GM21367 (cell line): ENCODE measurements around the gene ST14.
"Not testable (repeated sequence)": the region's sequence is repeated elsewhere in the genome, so short reads cannot be mapped to it uniquely, and the experiment has no call there.

Experiments
- ATAC-seq: cut with Tn5 transposase; IDR thresholded peaks from one replicate; pipeline ENCODE4 v1.9.1; 2021; ENCODE audit not compliant: unreplicated experiment

Gene ST14

DNA sequence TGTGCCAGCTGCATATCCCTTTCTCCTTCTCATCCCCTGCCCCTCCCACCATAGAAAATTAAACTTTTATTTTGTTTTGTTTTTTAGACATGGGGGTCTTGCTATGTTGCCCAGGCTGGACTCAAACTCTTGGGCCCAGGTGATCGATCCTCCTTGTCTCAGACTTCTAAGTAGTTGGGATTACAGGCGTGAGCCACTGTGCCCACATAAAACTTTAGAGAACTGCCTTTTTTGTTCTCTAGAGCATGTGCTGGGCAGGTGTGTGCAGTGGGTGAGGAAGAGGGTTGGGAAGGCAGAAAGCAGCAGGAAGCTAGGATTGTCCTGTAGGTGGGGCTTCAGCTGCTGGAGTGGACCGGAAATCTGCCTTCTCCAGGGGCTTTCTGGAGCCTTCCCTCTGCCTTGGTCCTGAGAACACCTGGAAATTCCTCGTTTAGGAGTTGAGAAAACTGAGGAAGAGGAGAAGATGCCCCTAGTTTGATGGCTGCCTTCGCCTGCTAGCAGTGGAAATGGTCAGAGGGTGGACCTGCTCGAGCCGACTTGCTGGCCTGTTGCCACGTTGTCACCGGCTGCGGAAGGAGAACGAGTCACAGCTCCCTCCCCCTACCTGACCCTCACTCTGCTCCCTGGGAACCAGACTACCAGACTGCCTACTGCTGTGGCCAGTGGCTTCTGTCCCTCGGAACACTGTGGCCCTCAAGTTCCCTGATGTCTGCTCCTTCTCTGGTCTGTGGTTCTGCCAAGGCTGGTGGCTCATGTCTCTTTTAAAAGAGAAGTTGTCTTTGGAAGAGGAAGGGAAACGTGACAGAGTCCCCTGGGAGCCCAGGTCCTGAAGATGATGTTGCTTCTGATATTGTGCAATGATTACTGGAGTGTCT, 4.0 kb downstream of the ST14 start:
- no peak for ATAC-seq

GRCh38 chr11:130164221-130164570, 4.6 kb downstream of the ST14 start:
- no peak for ATAC-seq

DNA sequence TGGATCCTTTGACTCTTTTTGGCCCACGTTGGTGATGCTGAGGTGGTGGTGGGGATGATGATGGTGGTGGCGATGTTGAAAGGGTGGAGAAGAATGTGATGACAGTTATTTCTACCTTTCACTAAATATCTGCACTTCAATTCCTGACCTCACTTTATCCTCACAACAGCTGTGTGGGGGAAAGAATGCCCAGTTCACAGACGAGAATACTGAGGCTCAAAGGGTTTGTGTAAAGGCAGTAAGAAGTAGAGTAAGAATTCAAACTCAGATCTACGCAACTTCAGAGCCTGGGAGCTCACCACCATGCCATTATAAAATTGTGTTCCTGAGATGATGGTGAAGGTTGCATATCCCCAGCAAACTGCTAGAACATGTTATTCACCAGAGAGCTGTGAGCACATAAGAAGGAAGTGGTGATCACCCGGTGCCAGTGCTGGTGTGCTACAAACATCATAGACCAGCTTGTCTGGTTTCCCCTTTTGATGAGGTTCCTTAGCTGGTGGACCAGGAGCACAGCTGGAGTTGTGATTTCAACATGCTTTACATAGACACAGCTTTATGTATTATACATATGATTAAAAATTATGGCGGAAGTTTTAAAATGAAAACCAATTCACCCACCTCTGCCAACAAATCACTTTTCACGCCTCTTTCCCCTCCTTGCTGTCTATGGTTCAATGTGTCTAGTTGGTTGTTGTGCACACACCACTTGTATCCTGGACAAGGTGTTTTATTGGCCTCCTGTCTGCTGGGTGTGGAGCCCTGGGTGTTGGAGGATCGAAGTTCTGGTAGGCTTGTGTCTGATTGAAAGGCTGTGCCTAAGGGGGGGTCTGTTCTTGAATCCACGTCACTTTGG, 6.2 kb downstream of the ST14 start:
- no peak for ATAC-seq

DNA sequence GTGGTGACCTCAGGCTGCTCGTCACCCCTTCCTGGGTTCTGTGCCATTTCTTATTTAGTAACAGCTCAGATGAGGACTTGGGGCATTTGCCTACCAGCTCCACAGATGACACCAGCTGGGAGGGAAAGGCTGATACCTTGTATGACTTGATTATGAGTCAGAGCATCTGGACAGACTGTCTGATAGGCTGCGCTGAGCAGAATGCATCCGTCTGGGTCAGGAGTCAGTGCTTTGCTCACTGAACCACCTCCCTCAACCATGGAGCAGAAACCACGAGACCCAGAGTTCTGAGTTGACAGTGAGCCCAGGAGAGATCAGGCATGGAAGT, 6.8 kb downstream of the ST14 start:
- no peak for ATAC-seq

DNA sequence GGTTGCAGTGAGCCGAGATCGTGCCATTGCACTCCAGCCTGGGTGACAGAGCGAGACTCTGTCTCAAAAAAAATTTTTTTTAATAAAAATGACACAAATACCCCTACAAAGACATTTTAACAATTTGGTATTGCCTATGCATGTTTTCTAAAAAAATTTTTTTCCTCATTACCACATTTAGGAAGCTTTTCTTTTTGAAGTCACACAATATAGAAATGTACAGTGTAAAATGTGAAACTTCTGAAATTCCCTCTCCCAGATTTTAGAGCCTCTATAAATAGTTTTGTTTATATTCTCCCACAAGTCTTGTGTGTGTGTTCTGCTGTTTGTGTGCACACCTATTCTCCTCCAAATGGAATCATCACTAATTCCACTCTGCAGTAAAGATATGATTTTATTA, 7.6 kb downstream of the ST14 start:
- ATAC-seq, result no peak

- no peak for ATAC-seq
Observed at GRCh38 chr11:130168105-130168504, 8.5 kb downstream of the ST14 start.

GRCh38 chr11:130170345-130170744, 10.8 kb downstream of the ST14 start:
- no peak for ATAC-seq

DNA sequence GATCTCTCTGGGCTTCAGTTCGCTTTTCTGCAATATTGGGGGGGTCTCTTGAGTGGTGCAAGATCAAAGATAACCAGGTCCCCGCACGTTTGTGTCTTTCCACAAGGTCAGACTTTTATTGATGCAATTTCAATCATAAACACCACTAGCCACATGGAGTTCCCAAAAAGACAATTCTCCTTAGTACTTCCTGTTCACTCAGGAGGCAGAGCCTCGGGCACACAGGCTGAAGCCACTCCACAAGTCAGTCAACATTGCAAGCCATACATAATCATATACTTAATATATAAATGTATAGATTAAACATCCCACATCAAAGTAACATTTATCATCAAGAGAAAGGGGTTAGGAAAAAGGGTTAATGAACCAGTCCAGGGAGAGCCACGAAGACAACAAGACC, 12.0 kb downstream of the ST14 start:
- no peak for ATAC-seq

- ATAC-seq, result not testable (repeated sequence)
Observed at GRCh38 chr11:130172001-130172400, 12.4 kb downstream of the ST14 start.

DNA sequence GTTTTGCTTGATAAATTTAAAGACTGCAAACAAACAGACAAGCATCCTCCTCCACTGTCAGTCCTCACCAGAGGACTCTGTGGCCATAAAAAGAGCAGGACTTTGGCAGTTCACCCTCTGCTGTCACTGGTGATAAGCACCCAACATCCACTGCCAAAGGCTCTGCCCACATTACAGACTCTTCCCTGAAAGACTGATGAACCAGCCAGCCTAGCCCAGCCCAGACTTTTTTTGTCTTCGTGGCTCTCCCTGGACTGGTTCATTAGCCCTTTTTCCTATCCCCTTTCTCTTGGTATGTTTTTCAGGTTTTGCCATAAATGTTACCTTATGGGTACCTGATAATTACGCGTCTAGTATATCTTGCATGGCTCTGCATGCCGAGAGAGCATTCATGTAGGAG, 15.1 kb downstream of the ST14 start:
- no peak for ATAC-seq

DNA sequence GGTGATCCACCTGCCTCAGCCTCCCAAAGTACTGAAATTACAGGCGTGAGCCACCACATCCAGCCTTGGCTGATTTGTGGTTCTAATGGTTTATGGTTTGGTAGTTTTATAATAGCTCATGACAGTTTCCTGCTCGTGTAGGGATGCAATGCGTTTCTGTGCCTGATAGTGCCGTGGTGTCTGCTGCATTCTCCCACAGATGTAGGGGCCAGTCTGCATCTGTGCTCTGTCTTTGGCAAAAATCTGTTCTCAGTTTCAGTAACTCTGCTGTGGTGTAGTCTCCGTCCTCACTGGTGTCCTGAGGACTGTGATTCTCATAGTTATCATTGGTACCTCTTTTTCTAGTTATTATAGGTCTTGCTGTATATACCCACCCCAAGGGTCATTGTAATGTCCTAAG, 16.3 kb downstream of the ST14 start:
- ATAC-seq, result no peak

- ATAC-seq, result no peak
Observed at GRCh38 chr11:130177782-130178181, 18.2 kb downstream of the ST14 start.

GRCh38 chr11:130178441-130179339, 19.1 kb downstream of the ST14 start:
- no peak for ATAC-seq

DNA sequence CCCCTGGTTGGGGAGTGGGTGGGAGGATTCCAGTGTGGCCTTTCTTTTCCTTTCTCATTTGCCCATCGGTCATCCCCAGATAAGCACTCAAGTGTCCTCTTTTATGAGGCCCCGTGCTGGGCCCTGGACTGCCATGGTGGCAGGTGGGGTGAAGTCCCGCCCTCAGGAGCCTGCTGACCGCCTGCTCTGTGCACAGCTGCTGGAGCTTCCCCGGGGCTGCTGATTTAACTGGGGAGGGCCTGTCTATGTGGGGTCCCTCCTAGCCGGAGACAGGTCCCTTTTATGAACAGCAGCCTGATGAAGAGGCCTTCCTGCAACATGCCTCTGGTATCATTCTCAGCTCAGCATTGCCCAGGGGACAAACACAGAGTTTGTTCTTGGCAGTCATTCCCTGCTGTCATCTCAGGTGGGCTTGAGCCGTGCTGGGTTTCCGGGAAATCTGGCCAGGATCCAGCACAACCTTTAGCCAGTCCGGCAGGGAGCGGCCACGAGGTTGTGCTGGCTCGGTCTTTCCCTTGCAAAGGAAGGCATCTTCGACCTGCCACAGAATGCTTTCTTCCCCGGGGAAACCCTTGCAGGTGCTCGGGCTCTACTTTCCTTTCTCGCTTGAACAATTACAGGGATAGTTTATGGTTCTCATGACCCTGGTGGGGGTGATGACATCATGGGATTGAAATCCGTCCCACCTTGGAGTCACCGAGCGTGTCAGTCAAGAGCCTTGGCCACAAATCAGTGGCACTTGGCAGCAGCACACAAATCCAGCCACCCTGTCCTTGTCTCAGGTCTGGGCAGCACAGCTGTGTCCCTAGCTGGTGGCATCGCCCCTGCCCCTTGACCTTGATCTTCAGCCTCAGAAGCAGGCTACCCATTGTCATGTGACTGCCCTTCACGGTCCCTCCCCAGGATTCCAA, 20.1 kb downstream of the ST14 start:
- no peak for ATAC-seq

DNA sequence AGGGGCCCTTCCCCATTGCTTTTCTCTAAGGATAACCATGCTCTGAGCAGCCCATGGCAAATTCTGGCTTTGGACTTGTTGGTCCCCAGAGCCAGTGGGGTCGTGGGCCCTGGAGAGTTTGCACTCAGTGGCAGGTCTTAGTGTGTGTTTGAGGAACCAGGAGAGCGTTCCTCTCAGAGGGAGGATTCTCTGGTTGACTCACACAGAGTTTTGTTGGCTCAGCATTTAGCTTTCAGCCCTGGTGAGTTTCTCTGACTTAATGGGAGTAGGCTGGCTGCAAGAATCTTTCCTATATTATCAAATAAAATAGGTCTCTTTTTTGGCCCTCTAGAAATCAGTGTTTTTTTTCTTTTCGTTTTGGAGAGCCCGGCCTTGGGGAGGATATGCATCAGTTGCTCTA, 20.9 kb downstream of the ST14 start:
- no peak for ATAC-seq

DNA sequence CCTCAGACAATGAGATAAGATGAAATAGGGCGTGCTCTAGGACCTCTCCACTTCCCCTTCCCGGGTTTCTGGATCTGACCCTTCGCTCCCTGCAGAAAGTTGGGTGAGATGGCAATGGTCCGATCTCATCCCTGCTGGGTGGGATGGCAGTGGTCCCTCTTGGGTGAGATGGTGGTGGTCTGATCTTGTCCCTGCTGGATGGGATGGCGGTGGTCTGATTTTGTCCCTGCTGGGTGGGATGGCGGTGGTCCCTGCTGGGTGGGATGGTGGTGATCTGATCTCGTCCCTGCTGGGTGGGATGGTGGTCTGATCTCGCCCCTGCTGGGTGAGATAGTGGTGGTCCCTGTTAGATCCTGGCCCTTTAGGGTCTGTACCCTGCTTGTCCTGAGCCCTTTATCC, 21.3 kb downstream of the ST14 start:
- no peak for ATAC-seq

- ATAC-seq, result peak; percentile 59
Observed at GRCh38 chr11:130181295-130182272, 22.0 kb downstream of the ST14 start.

GRCh38 chr11:130183878-130184610, 24.5 kb downstream of the ST14 start:
- ATAC-seq, result no peak
